DND-41 (cell line): ENCODE results near the gene FKBP2.

Experiments
- ATAC-seq: fragments of 200-7000 bp; cut with Tn5 transposase; 3 replicates; pipeline ENCODE4 v1.9.1; 2021; ENCODE audit warnings: low read depth; ENCODE audit not compliant: insufficient read depth
- DNase-seq: peaks from one replicate; pipeline ENCODE4 v3.0.0-alpha.2; 2020
- H2AFZ ChIP-seq: 2 replicates; pipeline ENCODE4 v1.6.0; 2012; ENCODE audit warnings: low read depth, low read length
- H3K27ac ChIP-seq: 2 replicates; pipeline ENCODE4 v1.5.1; 2012; ENCODE audit warnings: low read length, inconsistent platforms
- H3K27me3 ChIP-seq: fragments of 200-600 bp; sonication (generic); 2 replicates; pipeline ENCODE4 v1.6.0; 2012; ENCODE audit warnings: low read length, mild to moderate bottlenecking, inconsistent platforms; ENCODE audit not compliant: insufficient read depth, poor library complexity
- H3K36me3 ChIP-seq: 2 replicates; pipeline ENCODE4 v1.5.1; 2012; ENCODE audit warnings: low read length, inconsistent platforms; ENCODE audit not compliant: insufficient read depth
- H3K4me1 ChIP-seq: 2 replicates; pipeline ENCODE4 v1.5.1; 2012; ENCODE audit warnings: mild to moderate bottlenecking, low read length; ENCODE audit not compliant: insufficient read depth
- H3K4me2 ChIP-seq: 2 replicates; pipeline ENCODE4 v1.6.0; 2012; ENCODE audit warnings: mild to moderate bottlenecking, moderate library complexity, low read length, inconsistent platforms; ENCODE audit not compliant: insufficient read depth
- H3K4me3 ChIP-seq, 2 experiments: fragments of 200-600 bp in 1 of 2; shearing (Covaris generic) in 1 of 2; 2 replicates each; pipeline ENCODE4 v1.5.1; 2012 to 2016; ENCODE audit warnings: inconsistent platforms in 2 of 2, low read length in 2 of 2, mild to moderate bottlenecking in 2 of 2, low read depth in 1 of 2, moderate library complexity in 1 of 2
- H3K79me2 ChIP-seq: 2 replicates; pipeline ENCODE4 v1.6.0; 2012; ENCODE audit warnings: low read length, inconsistent platforms; ENCODE audit not compliant: insufficient read depth
- H3K9ac ChIP-seq: 2 replicates; pipeline ENCODE4 v1.6.0; 2012; ENCODE audit warnings: low read depth, mild to moderate bottlenecking, inconsistent platforms, low read length, moderate library complexity
- H3K9me3 ChIP-seq: 2 replicates; pipeline ENCODE4 v1.5.1; 2012; ENCODE audit warnings: low read length, moderate library complexity, mild to moderate bottlenecking, inconsistent platforms; ENCODE audit not compliant: insufficient read depth, severe bottlenecking
- H4K20me1 ChIP-seq: 2 replicates; pipeline ENCODE4 v1.6.0; 2012; ENCODE audit warnings: low read length; ENCODE audit not compliant: insufficient read depth
- EZH2 ChIP-seq: IDR thresholded peaks from 3 replicates; pipeline ENCODE4 v1.6.1; 2012; ENCODE audit warnings: borderline replicate concordance, low read depth, mild to moderate bottlenecking, moderate library complexity, low read length, inconsistent platforms; ENCODE audit not compliant: severe bottlenecking
- TF ChIP-seq, protein P1 (sequence below): IDR thresholded peaks from 2 replicates; pipeline ENCODE4 v1.5.1; 2012; ENCODE audit warnings: borderline replicate concordance, low read length, moderate library complexity, mild to moderate bottlenecking; ENCODE audit not compliant: poor library complexity, severe bottlenecking; ENCODE audit errors: extremely low read depth

Gene FKBP2

GRCh38 chr11:64229090-64229743, 11.7 kb upstream of the FKBP2 start:
- DNase-seq (no peak), ATAC-seq (no peak)
- Histone ChIP-seq H2AFZ (no peak overlapping the region), H3K27ac (peak overlapping the region; percentile 75), H3K9ac (peak overlapping the region; percentile 78), H3K9me3 (no peaks in the 10 kb centered on the region), H3K79me2 (peaks cover 37% of the 10 kb centered on the region), H4K20me1 (peaks cover 7% of the 10 kb centered on the region), H3K4me3 (peak overlapping the region in 1 of 2 experiments; percentile 64; a peak in 2 of 4 replicates), H3K36me3 (peaks cover 13% of the 10 kb centered on the region), H3K4me1 (peaks cover 81% of the 10 kb centered on the region), H3K4me2 (peak overlapping the region; percentile 95), H3K27me3 (no peaks in the 10 kb centered on the region)
- TF ChIP-seq, protein P1, sequence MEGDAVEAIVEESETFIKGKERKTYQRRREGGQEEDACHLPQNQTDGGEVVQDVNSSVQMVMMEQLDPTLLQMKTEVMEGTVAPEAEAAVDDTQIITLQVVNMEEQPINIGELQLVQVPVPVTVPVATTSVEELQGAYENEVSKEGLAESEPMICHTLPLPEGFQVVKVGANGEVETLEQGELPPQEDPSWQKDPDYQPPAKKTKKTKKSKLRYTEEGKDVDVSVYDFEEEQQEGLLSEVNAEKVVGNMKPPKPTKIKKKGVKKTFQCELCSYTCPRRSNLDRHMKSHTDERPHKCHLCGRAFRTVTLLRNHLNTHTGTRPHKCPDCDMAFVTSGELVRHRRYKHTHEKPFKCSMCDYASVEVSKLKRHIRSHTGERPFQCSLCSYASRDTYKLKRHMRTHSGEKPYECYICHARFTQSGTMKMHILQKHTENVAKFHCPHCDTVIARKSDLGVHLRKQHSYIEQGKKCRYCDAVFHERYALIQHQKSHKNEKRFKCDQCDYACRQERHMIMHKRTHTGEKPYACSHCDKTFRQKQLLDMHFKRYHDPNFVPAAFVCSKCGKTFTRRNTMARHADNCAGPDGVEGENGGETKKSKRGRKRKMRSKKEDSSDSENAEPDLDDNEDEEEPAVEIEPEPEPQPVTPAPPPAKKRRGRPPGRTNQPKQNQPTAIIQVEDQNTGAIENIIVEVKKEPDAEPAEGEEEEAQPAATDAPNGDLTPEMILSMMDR, result no peak
- no peak for TF ChIP-seq EZH2

DNA sequence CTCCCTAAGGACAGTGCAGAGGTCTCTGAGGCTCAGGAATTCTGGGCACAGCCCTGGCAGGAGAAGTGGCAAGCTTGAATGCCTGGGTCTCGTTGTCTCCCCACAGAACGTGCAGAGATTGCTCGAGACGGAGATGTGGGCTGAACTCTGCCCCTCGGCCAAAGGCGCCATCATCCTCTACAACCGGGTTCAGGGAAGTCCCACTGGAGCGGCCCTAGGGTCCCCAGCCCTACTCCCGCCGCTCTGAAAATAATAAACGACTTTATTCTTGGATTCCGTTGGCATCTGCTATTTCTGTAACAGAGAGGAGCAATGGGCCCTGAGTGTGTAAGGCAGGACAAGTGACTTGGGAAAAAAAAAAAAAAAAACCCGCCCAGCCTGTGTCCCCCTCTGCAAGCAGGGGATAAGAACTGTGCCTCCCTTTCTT, 11.1 kb upstream of the FKBP2 start:
- peaks cover 7% of the 10 kb centered on the region for H4K20me1 ChIP-seq
- H3K27ac ChIP-seq, result peak overlapping the region; percentile 75
- no peaks in the 10 kb centered on the region for H3K27me3 ChIP-seq
- H2AFZ ChIP-seq, result peak overlapping the region; percentile 78
- ATAC-seq (no peak), DNase-seq (no peak)
- H3K4me2 ChIP-seq, result peak overlapping the region; percentile 95
- H3K4me3 ChIP-seq, result peak overlapping the region; percentile 53 to 64; a peak in 3 of 4 replicates
- H3K4me1 ChIP-seq, result peaks cover 76% of the 10 kb centered on the region
- TF ChIP-seq, protein P1, result no peak
- no peak for TF ChIP-seq EZH2
- H3K9ac ChIP-seq, result peak overlapping the region; percentile 78
- no peaks in the 10 kb centered on the region for H3K9me3 ChIP-seq
- H3K36me3 ChIP-seq, result peaks cover 8% of the 10 kb centered on the region; the same call in 1 of the 2 replicates
- peaks cover 32% of the 10 kb centered on the region for H3K79me2 ChIP-seq

GRCh38 chr11:64230171-64230984, 10.5 kb upstream of the FKBP2 start, which contains the start of gene DNAJC4:
DNAJC4 (plus strand) TSS chr11:64230548; CDS start chr11:64230855, 307 bp downstream.
- peaks cover 32% of the 10 kb centered on the region for H3K79me2 ChIP-seq
- DNase-seq (peak; percentile 92), ATAC-seq (peak; percentile 57)
- peaks cover 3% of the 10 kb centered on the region; the same call in 1 of the 2 replicates for H3K36me3 ChIP-seq
- no peaks in the 10 kb centered on the region for H3K9me3 ChIP-seq
- peak within 1 kb of the TSS; percentile 53 to 64 for H3K4me3 ChIP-seq
- H3K27me3 ChIP-seq, result no peaks in the 10 kb centered on the region
- peaks cover 5% of the 10 kb centered on the region for H4K20me1 ChIP-seq
- peak within 1 kb of the TSS; percentile 75 for H3K27ac ChIP-seq
- no peak for TF ChIP-seq EZH2
- TF ChIP-seq, protein P1, result no peak
- H3K4me2 ChIP-seq, result peak within 1 kb of the TSS; percentile 95
- H3K4me1 ChIP-seq, result peaks cover 76% of the 10 kb centered on the region
- peak within 1 kb of the TSS; percentile 78 for H3K9ac ChIP-seq
- peak within 1 kb of the TSS; percentile 78 for H2AFZ ChIP-seq
